ENCODE data around the gene DPP6.

DPP6 gene

GRCh38 chr7:154584352-154585252 lies 532.4 kb downstream of the DPP6 start:
- Histone ChIP-seq H3K4me3 (ENCODE audit: control insufficient read depth in 1 of 7, extremely low read depth in 1 of 7, insufficient read depth in 4 of 7, low read depth in 2 of 7, low read length in 6 of 7) (no peak overlapping the region), H3K36me3 (ENCODE audit: control insufficient read depth in 4 of 4, insufficient read depth in 4 of 4, low read length in 3 of 4) (no peaks in the 10 kb centered on the region), H3K27ac (ENCODE audit: insufficient read depth in 1 of 2, low read depth in 1 of 2, low read length in 2 of 2, poor library complexity in 1 of 2, severe bottlenecking in 2 of 2) (no peak overlapping the region), H3K4me1 (ENCODE audit: control extremely low read depth in 1 of 4, control insufficient read depth in 4 of 4, insufficient read depth in 4 of 4, low read length in 3 of 4) (no peaks in the 10 kb centered on the region), H3K9me3 (ENCODE audit: control extremely low read depth in 1 of 5, control insufficient read depth in 4 of 5, insufficient read depth in 2 of 5, low read depth in 1 of 5, low read length in 4 of 5) (no peaks in the 10 kb centered on the region), H3K27me3 (replicated peaks in 2 of 5; ENCODE audit: control insufficient read depth in 4 of 5, insufficient read depth in 5 of 5, low read length in 4 of 5) (no peaks in the 10 kb centered on the region)
- ChIA-PET CTCF (no interaction called here), POLR2A (no interaction called here)
- 52% methylated on average over 9 of the region's 20 CpGs for WGBS (ENCODE audit: insufficient coverage)
- DNase-seq, result no peak

DNA sequence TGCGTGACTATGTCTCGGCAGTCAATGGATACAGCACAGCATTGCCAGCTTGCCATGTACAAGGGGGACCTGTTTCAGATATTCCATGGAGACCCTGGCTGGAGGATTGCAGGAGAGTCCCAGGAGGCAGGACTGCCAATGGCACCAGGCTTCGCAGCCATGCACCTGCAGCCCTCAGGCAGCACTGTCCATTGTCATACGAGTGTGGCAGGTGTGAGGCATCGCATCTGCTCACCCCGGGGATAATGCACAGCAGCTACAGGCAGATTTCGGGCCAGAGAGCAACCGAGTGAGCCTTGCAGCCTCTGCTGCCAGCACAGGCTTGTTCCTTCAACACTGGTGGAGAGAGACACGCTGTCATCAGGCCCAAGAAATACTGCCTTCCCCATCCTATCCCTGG lies 535.6 kb downstream of the DPP6 start:
- H3K27ac ChIP-seq (ENCODE audit: insufficient read depth in 1 of 2, low read depth in 1 of 2, low read length in 2 of 2, poor library complexity in 1 of 2, severe bottlenecking in 2 of 2), result no peak overlapping the region
- H3K27me3 ChIP-seq (replicated peaks in 2 of 5; ENCODE audit: control insufficient read depth in 4 of 5, insufficient read depth in 5 of 5, low read length in 4 of 5), result no peaks in the 10 kb centered on the region
- WGBS (ENCODE audit: insufficient coverage), result 75% methylated on average over 9 of the region's 9 CpGs
- CTCF ChIA-PET, result no interaction called here
- H3K9me3 ChIP-seq (ENCODE audit: control extremely low read depth in 1 of 5, control insufficient read depth in 4 of 5, insufficient read depth in 2 of 5, low read depth in 1 of 5, low read length in 4 of 5), result peaks cover 0 to 2% (median 0%) of the 10 kb centered on the region in 5 experiments
- no peaks in the 10 kb centered on the region for H3K36me3 ChIP-seq (ENCODE audit: control insufficient read depth in 4 of 4, insufficient read depth in 4 of 4, low read length in 3 of 4)
- no peaks in the 10 kb centered on the region for H3K4me1 ChIP-seq (ENCODE audit: control extremely low read depth in 1 of 4, control insufficient read depth in 4 of 4, insufficient read depth in 4 of 4, low read length in 3 of 4)
- no peak overlapping the region for H3K4me3 ChIP-seq (ENCODE audit: control insufficient read depth in 1 of 7, extremely low read depth in 1 of 7, insufficient read depth in 4 of 7, low read depth in 2 of 7, low read length in 6 of 7)
- POLR2A ChIA-PET, result interaction anchor here (0.5 kb wide), 1 partner anchor 1261 kb away, joined by 5 read pairs; no protein-coding TSS in a partner anchor
- DNase-seq, result no peak

DNA sequence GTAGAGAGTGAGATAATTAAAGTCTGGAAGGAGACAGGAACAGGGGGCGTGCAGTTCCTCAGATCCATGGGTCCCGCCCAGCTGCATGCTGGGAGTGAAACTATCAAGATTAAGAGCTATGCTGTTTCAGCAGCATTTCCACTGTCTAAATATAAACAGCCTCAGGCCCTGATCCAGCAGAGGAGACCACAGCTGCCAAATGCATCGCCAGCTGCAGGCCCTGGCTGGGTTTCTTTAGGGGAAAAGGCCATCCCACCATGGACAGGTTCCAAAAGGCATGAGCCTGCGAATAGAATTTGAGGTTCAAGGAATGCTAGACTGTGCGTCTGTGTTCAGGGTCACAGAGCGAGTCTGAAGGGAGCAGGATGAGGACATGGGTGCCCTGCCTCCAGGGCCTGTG lies 539.3 kb downstream of the DPP6 start:
- Histone ChIP-seq H3K36me3 (ENCODE audit: control insufficient read depth in 4 of 4, insufficient read depth in 4 of 4, low read length in 3 of 4) (no peaks in the 10 kb centered on the region), H3K4me1 (ENCODE audit: control extremely low read depth in 1 of 4, control insufficient read depth in 4 of 4, insufficient read depth in 4 of 4, low read length in 3 of 4) (no peaks in the 10 kb centered on the region), H3K4me3 (ENCODE audit: control insufficient read depth in 1 of 7, extremely low read depth in 1 of 7, insufficient read depth in 4 of 7, low read depth in 2 of 7, low read length in 6 of 7) (no peak overlapping the region), H3K27ac (ENCODE audit: insufficient read depth in 1 of 2, low read depth in 1 of 2, low read length in 2 of 2, poor library complexity in 1 of 2, severe bottlenecking in 2 of 2) (no peak overlapping the region), H3K9me3 (ENCODE audit: control extremely low read depth in 1 of 5, control insufficient read depth in 4 of 5, insufficient read depth in 2 of 5, low read depth in 1 of 5, low read length in 4 of 5) (peaks cover 0 to 2% (median 0%) of the 10 kb centered on the region in 5 experiments), H3K27me3 (replicated peaks in 2 of 5; ENCODE audit: control insufficient read depth in 4 of 5, insufficient read depth in 5 of 5, low read length in 4 of 5) (no peaks in the 10 kb centered on the region)
- 90% methylated on average over 6 of the region's 6 CpGs for WGBS (ENCODE audit: insufficient coverage)
- ChIA-PET CTCF (no interaction called here), POLR2A (no interaction called here)
- no peak for DNase-seq

DNA sequence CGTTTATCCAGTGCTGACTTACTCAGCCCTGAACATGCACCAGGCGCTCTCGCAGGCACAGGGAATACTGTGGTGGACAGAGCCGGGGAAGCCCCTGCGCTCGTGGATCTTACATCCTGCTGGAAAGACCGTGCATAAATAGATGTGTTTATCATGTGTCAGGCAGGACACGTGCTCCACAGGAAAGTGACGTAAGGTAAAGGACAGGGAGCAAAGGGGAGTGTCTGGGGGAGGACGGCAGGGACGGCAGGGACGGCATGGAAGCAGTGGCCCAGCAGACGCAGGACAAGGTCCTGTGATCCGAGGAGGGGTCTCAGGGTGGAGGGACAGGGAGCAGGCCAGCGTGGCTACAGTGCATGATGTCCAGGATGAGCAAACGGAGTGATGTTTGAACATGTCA lies 540.2 kb downstream of the DPP6 start:
- Histone ChIP-seq H3K9me3 (ENCODE audit: control extremely low read depth in 1 of 5, control insufficient read depth in 4 of 5, insufficient read depth in 2 of 5, low read depth in 1 of 5, low read length in 4 of 5) (peaks cover 0 to 2% (median 0%) of the 10 kb centered on the region in 5 experiments), H3K27ac (ENCODE audit: insufficient read depth in 1 of 2, low read depth in 1 of 2, low read length in 2 of 2, poor library complexity in 1 of 2, severe bottlenecking in 2 of 2) (no peak overlapping the region), H3K4me3 (ENCODE audit: control insufficient read depth in 1 of 7, extremely low read depth in 1 of 7, insufficient read depth in 4 of 7, low read depth in 2 of 7, low read length in 6 of 7) (no peak overlapping the region), H3K4me1 (ENCODE audit: control extremely low read depth in 1 of 4, control insufficient read depth in 4 of 4, insufficient read depth in 4 of 4, low read length in 3 of 4) (no peaks in the 10 kb centered on the region), H3K27me3 (replicated peaks in 2 of 5; ENCODE audit: control insufficient read depth in 4 of 5, insufficient read depth in 5 of 5, low read length in 4 of 5) (no peaks in the 10 kb centered on the region), H3K36me3 (ENCODE audit: control insufficient read depth in 4 of 4, insufficient read depth in 4 of 4, low read length in 3 of 4) (no peaks in the 10 kb centered on the region)
- WGBS (ENCODE audit: insufficient coverage), result 77% methylated on average over 13 of the region's 16 CpGs
- CTCF ChIA-PET, result no interaction called here
- no peak for DNase-seq
- POLR2A ChIA-PET, result no interaction called here

DNA sequence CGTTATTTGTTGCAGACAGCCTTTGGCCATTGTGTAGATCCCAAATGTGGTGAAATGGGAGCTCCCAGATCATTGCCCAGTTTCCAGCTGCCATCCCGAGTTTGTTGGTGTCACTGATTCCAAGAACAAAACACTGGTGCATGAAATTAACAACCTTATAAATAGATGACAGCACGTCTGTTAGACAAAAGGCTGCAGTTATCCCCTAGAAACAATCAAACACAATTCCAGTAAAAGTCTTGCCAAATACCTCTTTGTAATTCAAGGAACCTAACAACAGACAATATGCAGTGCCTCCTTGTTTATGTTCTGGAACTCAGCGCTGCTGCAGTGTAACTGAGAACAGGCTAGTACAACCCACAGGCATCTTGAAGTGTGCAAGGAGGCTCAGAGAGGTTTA lies 546.2 kb downstream of the DPP6 start:
- 94% methylated on average over 4 of the region's 4 CpGs for WGBS (ENCODE audit: insufficient coverage)
- Histone ChIP-seq H3K9me3 (ENCODE audit: control extremely low read depth in 1 of 5, control insufficient read depth in 4 of 5, insufficient read depth in 2 of 5, low read depth in 1 of 5, low read length in 4 of 5) (no peaks in the 10 kb centered on the region), H3K36me3 (ENCODE audit: control insufficient read depth in 4 of 4, insufficient read depth in 4 of 4, low read length in 3 of 4) (no peaks in the 10 kb centered on the region), H3K27me3 (replicated peaks in 2 of 5; ENCODE audit: control insufficient read depth in 4 of 5, insufficient read depth in 5 of 5, low read length in 4 of 5) (no peaks in the 10 kb centered on the region), H3K4me1 (ENCODE audit: control extremely low read depth in 1 of 4, control insufficient read depth in 4 of 4, insufficient read depth in 4 of 4, low read length in 3 of 4) (no peaks in the 10 kb centered on the region), H3K27ac (ENCODE audit: insufficient read depth in 1 of 2, low read depth in 1 of 2, low read length in 2 of 2, poor library complexity in 1 of 2, severe bottlenecking in 2 of 2) (no peak overlapping the region), H3K4me3 (ENCODE audit: control insufficient read depth in 1 of 7, extremely low read depth in 1 of 7, insufficient read depth in 4 of 7, low read depth in 2 of 7, low read length in 6 of 7) (no peak overlapping the region)
- ChIA-PET POLR2A (no interaction called here), CTCF (no interaction called here)
- no peak for DNase-seq

GRCh38 chr7:154598864-154599263 lies 546.7 kb downstream of the DPP6 start:
- H3K4me3 ChIP-seq (ENCODE audit: control insufficient read depth in 1 of 7, extremely low read depth in 1 of 7, insufficient read depth in 4 of 7, low read depth in 2 of 7, low read length in 6 of 7), result no peak overlapping the region
- H3K9me3 ChIP-seq (ENCODE audit: control extremely low read depth in 1 of 5, control insufficient read depth in 4 of 5, insufficient read depth in 2 of 5, low read depth in 1 of 5, low read length in 4 of 5), result no peaks in the 10 kb centered on the region
- CTCF ChIA-PET, result no interaction called here
- POLR2A ChIA-PET, result no interaction called here
- no peak overlapping the region for H3K27ac ChIP-seq (ENCODE audit: insufficient read depth in 1 of 2, low read depth in 1 of 2, low read length in 2 of 2, poor library complexity in 1 of 2, severe bottlenecking in 2 of 2)
- no peaks in the 10 kb centered on the region for H3K27me3 ChIP-seq (replicated peaks in 2 of 5; ENCODE audit: control insufficient read depth in 4 of 5, insufficient read depth in 5 of 5, low read length in 4 of 5)
- H3K4me1 ChIP-seq (ENCODE audit: control extremely low read depth in 1 of 4, control insufficient read depth in 4 of 4, insufficient read depth in 4 of 4, low read length in 3 of 4), result no peaks in the 10 kb centered on the region
- WGBS (ENCODE audit: insufficient coverage), result no CpG with 5 or more reads among the region's 3 CpGs
- no peaks in the 10 kb centered on the region for H3K36me3 ChIP-seq (ENCODE audit: control insufficient read depth in 4 of 4, insufficient read depth in 4 of 4, low read length in 3 of 4)
- DNase-seq, result no peak

GRCh38 chr7:154610903-154611302 lies 558.7 kb downstream of the DPP6 start:
- Histone ChIP-seq H3K4me3 (ENCODE audit: control insufficient read depth in 1 of 7, extremely low read depth in 1 of 7, insufficient read depth in 4 of 7, low read depth in 2 of 7, low read length in 6 of 7) (no peak overlapping the region), H3K9me3 (ENCODE audit: control extremely low read depth in 1 of 5, control insufficient read depth in 4 of 5, insufficient read depth in 2 of 5, low read depth in 1 of 5, low read length in 4 of 5) (peaks cover 0 to 2% (median 0%) of the 10 kb centered on the region in 5 experiments), H3K36me3 (ENCODE audit: control insufficient read depth in 4 of 4, insufficient read depth in 4 of 4, low read length in 3 of 4) (no peaks in the 10 kb centered on the region), H3K27ac (ENCODE audit: insufficient read depth in 1 of 2, low read depth in 1 of 2, low read length in 2 of 2, poor library complexity in 1 of 2, severe bottlenecking in 2 of 2) (no peak overlapping the region), H3K4me1 (ENCODE audit: control extremely low read depth in 1 of 4, control insufficient read depth in 4 of 4, insufficient read depth in 4 of 4, low read length in 3 of 4) (no peaks in the 10 kb centered on the region), H3K27me3 (replicated peaks in 2 of 5; ENCODE audit: control insufficient read depth in 4 of 5, insufficient read depth in 5 of 5, low read length in 4 of 5) (no peaks in the 10 kb centered on the region)
- POLR2A ChIA-PET, result no interaction called here
- 20% methylated on average over 1 of the region's 3 CpGs for WGBS (ENCODE audit: insufficient coverage)
- DNase-seq, result no peak
- CTCF ChIA-PET, result interaction anchor here (1.2 kb wide), 1 partner anchor 9 kb away, joined by 3 read pairs; no protein-coding TSS in a partner anchor
